Lower leg skin (tissue), 3 donors: ENCODE data around the gene RALGAPA1.

ENCODE experiments used
- CTCF ChIP-seq, 3 donors: fragments of 450-650 bp; IDR thresholded peaks; one replicate each; pipeline ENCODE4 v1.5.1; 2016; ENCODE audit warnings: antibody characterized with exemption in 3 of 3, mild to moderate bottlenecking in 3 of 3, moderate library complexity in 2 of 3
- POLR2A ChIP-seq, 2 donors: fragments of 450-650 bp; IDR thresholded peaks; one replicate each; pipeline ENCODE4 v1.6.1; 2016 to 2017; ENCODE audit warnings: antibody characterized with exemption in 2 of 2, mild to moderate bottlenecking in 1 of 2, moderate library complexity in 1 of 2

GRCh38 chr14:35696119-35696518 lies 113.0 kb downstream of the RALGAPA1 start:
- TF ChIP-seq CTCF (IDR thresholded peaks at IDR 0.05) (no peak), POLR2A (IDR thresholded peaks at IDR 0.05) (no peak)
